GM12864 (cell line): Measurements from ENCODE around the gene NLGN2.

Experiments
- DNase-seq: peaks from one replicate; pipeline ENCODE4 v3.0.0-alpha.2; 2011; ENCODE audit warnings: low read depth
- H3K4me3 ChIP-seq: 2 replicates; pipeline ENCODE4 v1.5.1; 2011; ENCODE audit warnings: mild to moderate bottlenecking, low read depth, low read length, control low read depth
- CTCF ChIP-seq: IDR thresholded peaks from 2 replicates; pipeline ENCODE4 v1.5.1; 2011; ENCODE audit warnings: low read depth, mild to moderate bottlenecking, moderate library complexity, low read length, control low read depth, inconsistent platforms; ENCODE audit errors: missing control alignments

NLGN2 gene

DNA sequence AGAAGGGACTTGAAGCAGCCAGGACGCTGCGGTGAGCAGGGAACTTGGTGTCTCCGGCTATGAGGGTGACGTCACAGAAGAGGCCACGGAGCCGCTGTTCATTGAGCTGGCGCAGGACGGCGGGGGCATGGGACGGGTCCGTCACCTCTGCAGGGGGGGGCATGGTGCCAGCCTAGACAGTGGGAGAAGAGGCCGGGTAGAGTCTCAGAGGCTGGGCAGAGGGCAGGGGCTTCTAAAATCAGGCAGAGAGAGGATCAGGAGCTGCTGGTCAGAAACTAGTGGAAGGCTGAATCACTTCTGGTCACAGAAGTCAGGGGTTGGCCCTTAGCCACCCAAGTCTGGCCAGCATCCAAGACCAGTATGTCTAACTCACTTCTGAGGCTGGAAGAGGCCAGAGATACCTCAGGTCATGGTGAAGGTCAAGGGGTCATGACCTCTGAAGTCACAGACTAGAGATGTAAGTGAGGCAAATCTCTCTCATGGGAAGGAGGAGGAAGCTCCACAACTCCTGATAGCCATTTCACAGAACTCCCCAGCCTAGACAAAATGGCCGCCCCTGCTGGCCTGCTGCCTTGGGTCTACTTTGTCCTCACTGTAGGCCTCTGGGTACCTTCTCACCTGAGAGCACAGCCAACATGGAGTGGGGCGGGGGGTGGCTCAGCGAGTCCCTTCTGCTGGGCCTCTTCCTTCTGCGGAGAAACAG lies 59.1 kb downstream of the NLGN2 start:
- TF ChIP-seq CTCF: no peak
- no peak for DNase-seq
- H3K4me3 ChIP-seq: no peak overlapping the region

DNA sequence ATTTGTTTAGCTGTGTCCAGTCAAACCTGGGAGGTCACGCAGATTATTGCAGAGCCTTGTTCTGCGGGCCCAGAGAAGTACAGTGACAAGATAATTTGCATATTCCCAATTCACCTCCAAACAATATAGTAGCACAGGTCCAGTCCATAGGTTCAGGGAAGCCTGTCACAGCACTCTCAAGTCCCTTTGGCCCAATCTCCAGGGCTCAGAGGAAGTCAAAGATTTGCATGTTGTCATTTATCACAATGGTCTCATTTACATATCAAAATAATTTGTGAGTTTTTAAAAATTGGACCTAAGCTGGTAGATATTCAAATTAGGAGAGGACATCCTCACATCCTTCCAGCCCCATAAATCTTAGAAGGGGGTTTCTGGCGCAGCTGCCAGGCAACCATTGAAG lies 59.9 kb downstream of the NLGN2 start:
- no peak overlapping the region for H3K4me3 ChIP-seq
- DNase-seq: no peak
- TF ChIP-seq CTCF: no peak

DNA sequence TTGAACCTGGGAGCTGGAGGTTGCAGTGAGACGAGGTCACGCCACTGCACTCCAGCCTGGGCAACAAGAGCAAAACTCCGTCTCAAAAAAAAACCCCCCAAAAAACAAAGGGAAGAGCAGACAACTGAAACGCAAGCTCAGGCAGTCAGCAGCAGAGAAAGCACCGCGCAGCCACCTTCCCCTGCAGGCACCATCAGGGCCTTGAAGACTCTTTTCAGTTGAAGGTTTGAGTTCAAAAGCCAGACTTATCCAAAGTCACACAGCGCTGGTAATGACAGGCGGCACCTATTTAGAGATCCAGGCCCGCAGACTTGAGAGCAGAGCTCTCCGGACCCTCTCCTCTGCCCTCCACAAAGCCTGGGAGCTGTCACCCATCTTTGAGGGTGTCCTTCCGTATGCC lies 60.6 kb downstream of the NLGN2 start:
- no peak for TF ChIP-seq CTCF
- H3K4me3 ChIP-seq: no peak overlapping the region
- no peak for DNase-seq

GRCh38 chr17:7468804-7469389 lies 61.3 kb downstream of the NLGN2 start:
- no peak for DNase-seq
- TF ChIP-seq CTCF: no peak
- no peak overlapping the region for H3K4me3 ChIP-seq
